ENCODE results near the gene ADAM10.

ADAM10 gene

GRCh38 chr15:58558777-58559176, 190.7 kb downstream of the ADAM10 start:
- H3K27ac Mint-ChIP-seq, result no peak overlapping the region
- peaks cover 11% of the 10 kb centered on the region for H3K27me3 Mint-ChIP-seq (ENCODE audit: low read depth)
- H3K4me1 Mint-ChIP-seq, result peaks cover 30% of the 10 kb centered on the region
- H3K9me3 Mint-ChIP-seq, result no peaks in the 10 kb centered on the region
- no peaks in the 10 kb centered on the region for H3K36me3 Mint-ChIP-seq (ENCODE audit: low read depth)
- TF ChIP-seq, protein P1, sequence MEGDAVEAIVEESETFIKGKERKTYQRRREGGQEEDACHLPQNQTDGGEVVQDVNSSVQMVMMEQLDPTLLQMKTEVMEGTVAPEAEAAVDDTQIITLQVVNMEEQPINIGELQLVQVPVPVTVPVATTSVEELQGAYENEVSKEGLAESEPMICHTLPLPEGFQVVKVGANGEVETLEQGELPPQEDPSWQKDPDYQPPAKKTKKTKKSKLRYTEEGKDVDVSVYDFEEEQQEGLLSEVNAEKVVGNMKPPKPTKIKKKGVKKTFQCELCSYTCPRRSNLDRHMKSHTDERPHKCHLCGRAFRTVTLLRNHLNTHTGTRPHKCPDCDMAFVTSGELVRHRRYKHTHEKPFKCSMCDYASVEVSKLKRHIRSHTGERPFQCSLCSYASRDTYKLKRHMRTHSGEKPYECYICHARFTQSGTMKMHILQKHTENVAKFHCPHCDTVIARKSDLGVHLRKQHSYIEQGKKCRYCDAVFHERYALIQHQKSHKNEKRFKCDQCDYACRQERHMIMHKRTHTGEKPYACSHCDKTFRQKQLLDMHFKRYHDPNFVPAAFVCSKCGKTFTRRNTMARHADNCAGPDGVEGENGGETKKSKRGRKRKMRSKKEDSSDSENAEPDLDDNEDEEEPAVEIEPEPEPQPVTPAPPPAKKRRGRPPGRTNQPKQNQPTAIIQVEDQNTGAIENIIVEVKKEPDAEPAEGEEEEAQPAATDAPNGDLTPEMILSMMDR (IDR thresholded peaks at IDR 0.05; ENCODE audit: unreplicated experiment in 3 of 3), result no peak
- no peak overlapping the region for H3K4me3 Mint-ChIP-seq

GRCh38 chr15:58556541-58556940, 193.0 kb downstream of the ADAM10 start:
- H3K27ac Mint-ChIP-seq, result peak overlapping the region in 1 of 3 experiments; percentile 2
- TF ChIP-seq, protein P1 (IDR thresholded peaks at IDR 0.05; ENCODE audit: unreplicated experiment in 3 of 3), result no peak
- no peak overlapping the region for H3K4me3 Mint-ChIP-seq
- no peaks in the 10 kb centered on the region for H3K9me3 Mint-ChIP-seq
- no peaks in the 10 kb centered on the region for H3K36me3 Mint-ChIP-seq (ENCODE audit: low read depth)
- peaks cover 46% of the 10 kb centered on the region for H3K4me1 Mint-ChIP-seq
- peaks cover 17% of the 10 kb centered on the region for H3K27me3 Mint-ChIP-seq (ENCODE audit: low read depth)

DNA sequence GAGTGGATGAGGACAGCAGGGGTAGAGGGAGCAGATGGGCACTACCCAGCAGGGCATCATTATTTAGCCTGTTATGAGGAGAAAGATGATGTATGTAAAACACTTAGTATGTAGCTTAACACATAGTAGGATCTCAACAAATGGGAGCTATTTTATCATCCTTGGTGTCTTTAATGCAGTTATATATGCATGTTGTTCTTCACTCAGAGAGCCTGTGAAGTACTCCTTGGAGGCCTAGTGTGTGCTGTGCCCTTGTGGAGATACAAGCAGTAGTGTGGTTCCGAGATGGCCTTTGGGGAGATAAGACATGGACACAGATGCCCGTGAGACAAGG, 193.5 kb downstream of the ADAM10 start:
- H3K4me1 Mint-ChIP-seq, result peaks cover 51% of the 10 kb centered on the region
- no peaks in the 10 kb centered on the region for H3K36me3 Mint-ChIP-seq (ENCODE audit: low read depth)
- H3K4me3 Mint-ChIP-seq, result no peak overlapping the region
- H3K9me3 Mint-ChIP-seq, result no peaks in the 10 kb centered on the region
- peaks cover 18% of the 10 kb centered on the region for H3K27me3 Mint-ChIP-seq (ENCODE audit: low read depth)
- H3K27ac Mint-ChIP-seq, result peak overlapping the region in 2 of 3 experiments; percentile 15 to 57
- TF ChIP-seq, protein P1 (IDR thresholded peaks at IDR 0.05; ENCODE audit: unreplicated experiment in 3 of 3), result no peak

- Mint-ChIP-seq H3K27me3 (ENCODE audit: low read depth) (peaks cover 20% of the 10 kb centered on the region), H3K4me1 (peaks cover 55% of the 10 kb centered on the region), H3K4me3 (no peak overlapping the region), H3K36me3 (ENCODE audit: low read depth) (no peaks in the 10 kb centered on the region), H3K9me3 (no peaks in the 10 kb centered on the region), H3K27ac (peak overlapping the region; percentile 5 to 57 (median 15))
- TF ChIP-seq, protein P1 (IDR thresholded peaks at IDR 0.05; ENCODE audit: unreplicated experiment in 3 of 3), result no peak
Measured at GRCh38 chr15:58555162-58556027, 194.1 kb downstream of the ADAM10 start.

DNA sequence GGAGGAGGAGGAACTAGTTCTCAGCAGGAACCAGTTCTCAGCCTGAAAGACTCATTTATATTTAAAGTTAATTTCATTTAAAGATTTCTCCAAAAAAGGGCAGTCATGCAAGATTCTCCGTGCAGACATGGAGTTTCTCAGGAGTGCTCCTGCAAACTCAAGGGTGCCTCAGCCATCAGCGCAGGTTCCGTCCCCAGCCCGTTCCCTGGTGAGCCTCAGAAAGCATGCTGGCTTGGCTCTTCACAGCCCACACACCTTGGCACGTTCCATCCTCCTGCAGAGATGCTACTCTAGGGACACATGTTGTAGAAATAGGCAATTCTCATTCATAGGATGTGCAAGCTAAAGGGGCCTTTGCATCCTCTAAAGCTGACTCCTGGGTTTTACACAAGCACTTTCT, 194.7 kb downstream of the ADAM10 start:
- Mint-ChIP-seq H3K4me3 (no peak overlapping the region), H3K27ac (peak overlapping the region in 2 of 3 experiments; percentile 5 to 57), H3K27me3 (ENCODE audit: low read depth) (peaks cover 25% of the 10 kb centered on the region), H3K9me3 (no peaks in the 10 kb centered on the region), H3K36me3 (ENCODE audit: low read depth) (no peaks in the 10 kb centered on the region), H3K4me1 (peaks cover 61% of the 10 kb centered on the region)
- TF ChIP-seq, protein P1 (IDR thresholded peaks at IDR 0.05; ENCODE audit: unreplicated experiment in 3 of 3), result no peak
